SK-N-SH (cell line): ENCODE measurements around the gene LRRC36.

Experiments used
- MAX ChIP-seq: IDR thresholded peaks from 2 replicates; pipeline ENCODE4 v1.4.0; 2012; ENCODE audit warnings: low read depth
- MXI1 ChIP-seq: IDR thresholded peaks from 2 replicates; pipeline ENCODE4 v1.6.1; 2012; ENCODE audit warnings: mild to moderate bottlenecking, low read depth, low read length, improper control_type of control experiment
- POLR2AphosphoS5 ChIP-seq: IDR thresholded peaks from 2 replicates; pipeline ENCODE4 v1.6.1; 2012; ENCODE audit warnings: low read depth, low read length
- SIN3A ChIP-seq: IDR thresholded peaks from 2 replicates; pipeline ENCODE4 v1.6.1; 2012; ENCODE audit warnings: low read depth, mild to moderate bottlenecking, low read length, moderate library complexity, borderline replicate concordance
- TF ChIP-seq, protein P1 (sequence below): fragments of 200-600 bp; sonication (generic); IDR thresholded peaks from 2 replicates; pipeline ENCODE4 v1.6.1; 2017; ENCODE audit warnings: antibody characterized with exemption, mild to moderate bottlenecking, moderate library complexity

- TF ChIP-seq SIN3A (no peak), MAX (no peak), POLR2AphosphoS5 (no peak), MXI1 (no peak)
- TF ChIP-seq, protein P1, sequence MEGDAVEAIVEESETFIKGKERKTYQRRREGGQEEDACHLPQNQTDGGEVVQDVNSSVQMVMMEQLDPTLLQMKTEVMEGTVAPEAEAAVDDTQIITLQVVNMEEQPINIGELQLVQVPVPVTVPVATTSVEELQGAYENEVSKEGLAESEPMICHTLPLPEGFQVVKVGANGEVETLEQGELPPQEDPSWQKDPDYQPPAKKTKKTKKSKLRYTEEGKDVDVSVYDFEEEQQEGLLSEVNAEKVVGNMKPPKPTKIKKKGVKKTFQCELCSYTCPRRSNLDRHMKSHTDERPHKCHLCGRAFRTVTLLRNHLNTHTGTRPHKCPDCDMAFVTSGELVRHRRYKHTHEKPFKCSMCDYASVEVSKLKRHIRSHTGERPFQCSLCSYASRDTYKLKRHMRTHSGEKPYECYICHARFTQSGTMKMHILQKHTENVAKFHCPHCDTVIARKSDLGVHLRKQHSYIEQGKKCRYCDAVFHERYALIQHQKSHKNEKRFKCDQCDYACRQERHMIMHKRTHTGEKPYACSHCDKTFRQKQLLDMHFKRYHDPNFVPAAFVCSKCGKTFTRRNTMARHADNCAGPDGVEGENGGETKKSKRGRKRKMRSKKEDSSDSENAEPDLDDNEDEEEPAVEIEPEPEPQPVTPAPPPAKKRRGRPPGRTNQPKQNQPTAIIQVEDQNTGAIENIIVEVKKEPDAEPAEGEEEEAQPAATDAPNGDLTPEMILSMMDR: no peak
Observed at GRCh38 chr16:67394155-67395104, 67.8 kb downstream of the LRRC36 start.
